Keratinocyte (primary cell): ENCODE data around the gene METTL24. TPM values are rescaled to one million over a fixed set of nuclear protein-coding genes. Genes with fewer than 3 reads are reported as not detected.
"Not testable (repeated sequence)": the region's sequence is repeated elsewhere in the genome, so short reads cannot be mapped to it uniquely, and the experiment has no call there.

Source experiments
- DNase-seq: peaks from one replicate; pipeline ENCODE4 v3.0.0-alpha.2; 2011; ENCODE audit warnings: low read depth, missing footprints, low spot score
- FAIRE-seq: peaks from 2 replicates; lab custom pipeline; 2011; peaks lifted over from hg19 to GRCh38; lab: Jason Lieb, UNC
- H2AFZ ChIP-seq: 2 replicates; pipeline ENCODE4 v1.6.0; 2012; ENCODE audit warnings: low read length, control low read depth, inconsistent platforms; ENCODE audit not compliant: control insufficient read depth
- H3K27ac ChIP-seq: 2 replicates; pipeline ENCODE4 v1.5.1; 2011; ENCODE audit warnings: low read length; ENCODE audit not compliant: control insufficient read depth, insufficient read depth
- H3K27me3 ChIP-seq: 3 replicates; pipeline ENCODE4 v1.6.0; 2011; ENCODE audit warnings: low read length; ENCODE audit not compliant: control insufficient read depth, insufficient read depth; ENCODE audit errors: extremely low read depth
- H3K36me3 ChIP-seq, 2 experiments: 2 replicates in 1 of 2; 3 replicates in 1 of 2; pipeline ENCODE4 v1.5.1; 2011; ENCODE audit warnings: low read length in 2 of 2, mild to moderate bottlenecking in 1 of 2; ENCODE audit not compliant: control insufficient read depth in 2 of 2, insufficient read depth in 2 of 2; ENCODE audit errors: extremely low read depth in 1 of 2
- H3K4me1 ChIP-seq: 3 replicates; pipeline ENCODE4 v1.5.1; 2011; ENCODE audit warnings: low read length; ENCODE audit not compliant: control insufficient read depth, insufficient read depth; ENCODE audit errors: extremely low read depth
- H3K4me2 ChIP-seq: 3 replicates; pipeline ENCODE4 v1.6.0; 2011; ENCODE audit warnings: low read depth, low read length; ENCODE audit not compliant: control insufficient read depth, insufficient read depth; ENCODE audit errors: extremely low read depth
- H3K4me3 ChIP-seq, 3 experiments: fragments of 200-600 bp in 1 of 3; sonication (generic) in 1 of 3; 2 replicates in 2 of 3; 3 replicates in 1 of 3; pipeline ENCODE4 v1.5.1; 2011 to 2016; ENCODE audit warnings: low read length in 3 of 3, mild to moderate bottlenecking in 3 of 3, control low read depth in 2 of 3, inconsistent platforms in 1 of 3, low read depth in 1 of 3, mixed read lengths in 1 of 3, mixed run types in 1 of 3, moderate library complexity in 1 of 3; ENCODE audit not compliant: control insufficient read depth in 2 of 3, insufficient read depth in 2 of 3; ENCODE audit errors: extremely low read depth in 1 of 3
- H3K79me2 ChIP-seq: 2 replicates; pipeline ENCODE4 v1.6.0; 2012; ENCODE audit warnings: low read length; ENCODE audit not compliant: control insufficient read depth, insufficient read depth
- H3K9ac ChIP-seq: 3 replicates; pipeline ENCODE4 v1.6.0; 2011; ENCODE audit warnings: low read length; ENCODE audit not compliant: control insufficient read depth, insufficient read depth; ENCODE audit errors: extremely low read depth
- H3K9me1 ChIP-seq: 3 replicates; pipeline ENCODE4 v1.6.0; 2011; ENCODE audit warnings: low read length; ENCODE audit not compliant: control insufficient read depth, insufficient read depth; ENCODE audit errors: extremely low read depth
- H3K9me3 ChIP-seq: 2 replicates; pipeline ENCODE4 v1.5.1; 2012; ENCODE audit warnings: low read depth, low read length; ENCODE audit not compliant: control insufficient read depth
- H4K20me1 ChIP-seq: 3 replicates; pipeline ENCODE4 v1.6.0; 2011; ENCODE audit warnings: low read length; ENCODE audit not compliant: control insufficient read depth, insufficient read depth; ENCODE audit errors: extremely low read depth
- EZH2 ChIP-seq: IDR thresholded peaks from one replicate; pipeline ENCODE4 v1.6.1; 2012; ENCODE audit warnings: inconsistent platforms, mild to moderate bottlenecking, low read length, moderate library complexity
- dilution Hi-C: fragments of 300-500 bp; cut with MboI; formaldehyde crosslinking; loops from one replicate; pipeline ENCODE4 v1.7.0; 2020; ENCODE audit warnings: low sequenced_read_pairs; ENCODE audit not compliant: extremely low pct_ligation_motif_present
- polyA plus RNA-seq, 5 experiments: library from polyadenylated mRNA; depleted of rRNA in 3 of 5; stranded (reverse) in 3 of 5; stranded (forward) in 1 of 5; unstranded in 1 of 5; fragments of >200 nt; gene quantifications; 1 replicate in 1 of 5; 2 replicates in 3 of 5; 3 replicates in 1 of 5; pipeline versions ENCODE4 v1.2.1 to v1.2.3, GENCODE V29; 2011 to 2012; ENCODE audit warnings: missing spikeins in 2 of 5, low read depth in 1 of 5, low replicate concordance in 1 of 5
- TF ChIP-seq, protein P1 (sequence below), 3 experiments: IDR thresholded peaks in 1 of 3; conservative IDR thresholded peaks in 1 of 3; optimal IDR thresholded peaks in 1 of 3; 2 replicates in 2 of 3; 3 replicates in 1 of 3; pipeline versions ENCODE3 to v1.5.1; 2011; ENCODE audit warnings: low read length in 3 of 3, mild to moderate bottlenecking in 3 of 3, moderate library complexity in 2 of 3, control low read depth in 1 of 3, inconsistent platforms in 1 of 3; ENCODE audit not compliant: insufficient read depth in 2 of 3; ENCODE audit errors: extremely low read depth in 1 of 3

The METTL24 gene
- polyA plus RNA-seq, 1 donor (not counting 4 experiments of a cell fraction or from before 2014, with no cell fraction given): not detected

DNA sequence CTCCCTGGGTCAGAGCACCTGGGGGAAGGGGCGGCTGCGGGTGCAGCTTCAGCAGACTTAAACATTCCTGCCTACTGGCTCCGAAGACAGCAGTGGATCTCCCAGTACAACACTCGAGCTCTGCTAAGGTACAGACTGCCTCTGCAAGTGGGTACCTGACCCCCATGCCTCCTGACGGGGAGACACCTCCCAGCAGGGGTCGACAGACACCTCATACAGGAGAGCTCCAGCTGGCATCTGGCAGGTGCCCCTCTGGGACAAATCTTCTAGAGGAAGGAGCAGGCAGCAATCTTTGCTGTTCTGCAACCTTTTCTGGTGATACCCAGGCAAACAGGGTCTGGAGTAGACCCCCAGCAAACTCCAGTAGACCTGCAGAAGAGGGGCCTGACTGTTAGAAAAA lies 54.5 kb downstream of the METTL24 start:
- H3K9me3 ChIP-seq, H3K9me1 ChIP-seq, H3K79me2 ChIP-seq, dilution Hi-C loops, H3K27me3 ChIP-seq, DNase-seq, H3K9ac ChIP-seq, FAIRE-seq, H4K20me1 ChIP-seq, H3K4me2 ChIP-seq, H3K36me3 ChIP-seq, H2AFZ ChIP-seq, H3K4me3 ChIP-seq, H3K4me1 ChIP-seq, H3K27ac ChIP-seq: not testable (repeated sequence)

DNA sequence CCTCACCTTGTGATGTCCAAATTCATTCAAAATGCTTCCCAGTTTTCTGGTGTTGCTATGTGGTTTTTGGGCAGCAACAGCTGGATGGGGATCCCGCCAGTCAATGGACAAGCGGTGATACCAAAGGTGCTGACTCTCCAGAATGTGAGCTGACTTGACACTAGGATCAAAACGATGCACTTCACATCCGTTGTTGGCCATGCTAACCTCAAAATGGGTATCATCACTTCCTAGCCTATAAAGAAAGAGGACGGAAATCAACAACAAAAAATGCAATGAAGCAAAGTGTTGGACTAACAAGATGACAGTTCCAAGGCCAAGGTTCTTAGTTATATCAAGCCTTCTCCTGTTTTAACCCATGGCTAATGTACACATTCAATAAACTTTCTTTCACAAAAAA lies 59.2 kb downstream of the METTL24 start:
- no peak overlapping the region for H3K4me3 ChIP-seq
- H2AFZ ChIP-seq: no peak overlapping the region
- peaks cover 5% of the 10 kb centered on the region for H3K27me3 ChIP-seq
- TF ChIP-seq, protein P1, sequence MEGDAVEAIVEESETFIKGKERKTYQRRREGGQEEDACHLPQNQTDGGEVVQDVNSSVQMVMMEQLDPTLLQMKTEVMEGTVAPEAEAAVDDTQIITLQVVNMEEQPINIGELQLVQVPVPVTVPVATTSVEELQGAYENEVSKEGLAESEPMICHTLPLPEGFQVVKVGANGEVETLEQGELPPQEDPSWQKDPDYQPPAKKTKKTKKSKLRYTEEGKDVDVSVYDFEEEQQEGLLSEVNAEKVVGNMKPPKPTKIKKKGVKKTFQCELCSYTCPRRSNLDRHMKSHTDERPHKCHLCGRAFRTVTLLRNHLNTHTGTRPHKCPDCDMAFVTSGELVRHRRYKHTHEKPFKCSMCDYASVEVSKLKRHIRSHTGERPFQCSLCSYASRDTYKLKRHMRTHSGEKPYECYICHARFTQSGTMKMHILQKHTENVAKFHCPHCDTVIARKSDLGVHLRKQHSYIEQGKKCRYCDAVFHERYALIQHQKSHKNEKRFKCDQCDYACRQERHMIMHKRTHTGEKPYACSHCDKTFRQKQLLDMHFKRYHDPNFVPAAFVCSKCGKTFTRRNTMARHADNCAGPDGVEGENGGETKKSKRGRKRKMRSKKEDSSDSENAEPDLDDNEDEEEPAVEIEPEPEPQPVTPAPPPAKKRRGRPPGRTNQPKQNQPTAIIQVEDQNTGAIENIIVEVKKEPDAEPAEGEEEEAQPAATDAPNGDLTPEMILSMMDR (optimal IDR thresholded peaks at IDR 0.05 in 1 of 3, IDR thresholded peaks at IDR 0.05 in 1 of 3, conservative IDR thresholded peaks at IDR 0.05 in 1 of 3; ENCODE audit: extremely low read depth in 1 of 3, insufficient read depth in 2 of 3, low read length in 3 of 3): no peak
- no peak for TF ChIP-seq EZH2
- no peaks in the 10 kb centered on the region for H3K4me1 ChIP-seq
- dilution Hi-C loops: no loop called here
- no peak for FAIRE-seq
- no peaks in the 10 kb centered on the region for H3K9me1 ChIP-seq
- no peaks in the 10 kb centered on the region for H3K79me2 ChIP-seq
- H4K20me1 ChIP-seq: no peaks in the 10 kb centered on the region
- DNase-seq: no peak
- no peaks in the 10 kb centered on the region for H3K36me3 ChIP-seq
- H3K9me3 ChIP-seq: no peaks in the 10 kb centered on the region
- H3K9ac ChIP-seq: no peak overlapping the region
- H3K4me2 ChIP-seq: no peak overlapping the region
- H3K27ac ChIP-seq: no peak overlapping the region

DNA sequence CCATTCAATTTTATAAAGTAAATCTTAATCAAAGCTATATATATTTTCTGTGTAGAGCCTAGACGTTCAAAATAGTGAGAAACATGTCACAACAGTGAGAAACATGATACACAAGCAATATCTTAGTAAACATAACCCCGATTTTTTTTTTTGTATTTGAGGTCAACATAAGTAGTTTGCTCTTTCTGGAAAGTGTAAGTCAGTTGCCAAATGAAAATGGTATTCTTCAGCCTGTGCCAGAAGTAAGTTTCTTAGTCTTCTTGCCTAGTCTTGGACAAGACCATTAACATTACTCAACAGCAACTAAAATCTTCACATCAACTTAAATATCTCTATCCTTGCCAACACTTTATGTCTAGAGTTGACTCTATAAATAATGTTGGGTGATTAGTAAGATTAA lies 59.7 kb downstream of the METTL24 start:
- Histone ChIP-seq H3K27me3 (peaks cover 5% of the 10 kb centered on the region), H3K27ac (no peak overlapping the region), H3K9me1 (no peaks in the 10 kb centered on the region), H3K79me2 (no peaks in the 10 kb centered on the region), H3K4me2 (no peak overlapping the region), H3K9ac (no peak overlapping the region), H2AFZ (no peak overlapping the region), H3K4me3 (no peak overlapping the region), H3K36me3 (no peaks in the 10 kb centered on the region), H3K4me1 (no peaks in the 10 kb centered on the region), H4K20me1 (no peaks in the 10 kb centered on the region), H3K9me3 (no peaks in the 10 kb centered on the region)
- TF ChIP-seq, protein P1 (optimal IDR thresholded peaks at IDR 0.05 in 1 of 3, IDR thresholded peaks at IDR 0.05 in 1 of 3, conservative IDR thresholded peaks at IDR 0.05 in 1 of 3; ENCODE audit: extremely low read depth in 1 of 3, insufficient read depth in 2 of 3, low read length in 3 of 3): no peak
- no peak for TF ChIP-seq EZH2
- no peak for FAIRE-seq
- DNase-seq: no peak
- dilution Hi-C loops: no loop called here
